ENCODE measurements around the gene HNRNPR. TPM values are rescaled to one million over a fixed set of nuclear protein-coding genes. Genes with fewer than 3 reads are reported as not detected.

Gene HNRNPR
- total and polyA plus RNA-seq, 9 of the 15 experiments (the other 6 are each of a cell fraction or from before 2014, with no cell fraction given) = 80.9 to 372 (median 301) TPM

- no peak for TF ChIP-seq E2F1 (CRISPR knock-in tag; IDR thresholded peaks at IDR 0.05)
- TF ChIP-seq, protein P1, sequence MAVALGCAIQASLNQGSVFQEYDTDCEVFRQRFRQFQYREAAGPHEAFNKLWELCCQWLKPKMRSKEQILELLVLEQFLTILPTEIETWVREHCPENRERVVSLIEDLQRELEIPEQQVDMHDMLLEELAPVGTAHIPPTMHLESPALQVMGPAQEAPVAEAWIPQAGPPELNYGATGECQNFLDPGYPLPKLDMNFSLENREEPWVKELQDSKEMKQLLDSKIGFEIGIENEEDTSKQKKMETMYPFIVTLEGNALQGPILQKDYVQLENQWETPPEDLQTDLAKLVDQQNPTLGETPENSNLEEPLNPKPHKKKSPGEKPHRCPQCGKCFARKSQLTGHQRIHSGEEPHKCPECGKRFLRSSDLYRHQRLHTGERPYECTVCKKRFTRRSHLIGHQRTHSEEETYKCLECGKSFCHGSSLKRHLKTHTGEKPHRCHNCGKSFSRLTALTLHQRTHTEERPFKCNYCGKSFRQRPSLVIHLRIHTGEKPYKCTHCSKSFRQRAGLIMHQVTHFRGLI (CRISPR knock-in tag; IDR thresholded peaks at IDR 0.05) = peak; percentile 37; the same call in 1 of the 2 replicates
- TF ChIP-seq GTF2E2 (tag; IDR thresholded peaks at IDR 0.05) = 0 out of 2 replicates have a peak, but pooled peaks have one; percentile 51
- TF ChIP-seq NFIC (IDR thresholded peaks at IDR 0.05) = no peak
- TF ChIP-seq SMARCC2 (IDR thresholded peaks at IDR 0.05; ENCODE audit: low read depth) = no peak
- no peak for TF ChIP-seq ZNF431 (CRISPR knock-in tag; IDR thresholded peaks at IDR 0.05)
- no peak for TF ChIP-seq DLX4 (CRISPR knock-in tag; IDR thresholded peaks at IDR 0.05)
- TF ChIP-seq NFRKB (IDR thresholded peaks at IDR 0.05; ENCODE audit: low read depth) = no peak
- TF ChIP-seq GMEB1 (CRISPR knock-in tag; IDR thresholded peaks at IDR 0.05) = no peak
- peak in 1 of 2 experiments; percentile 57; a peak in 1 of 4 replicates for TF ChIP-seq SRF (CRISPR knock-in tag; IDR thresholded peaks at IDR 0.05)
- TF ChIP-seq XRCC4 (IDR thresholded peaks at IDR 0.05; ENCODE audit: extremely low read depth, insufficient read depth, insufficient read length) = no peak
- no peak for TF ChIP-seq FOXP4 (CRISPR knock-in tag; IDR thresholded peaks at IDR 0.05; ENCODE audit: borderline replicate concordance)
- TF ChIP-seq, protein P2, sequence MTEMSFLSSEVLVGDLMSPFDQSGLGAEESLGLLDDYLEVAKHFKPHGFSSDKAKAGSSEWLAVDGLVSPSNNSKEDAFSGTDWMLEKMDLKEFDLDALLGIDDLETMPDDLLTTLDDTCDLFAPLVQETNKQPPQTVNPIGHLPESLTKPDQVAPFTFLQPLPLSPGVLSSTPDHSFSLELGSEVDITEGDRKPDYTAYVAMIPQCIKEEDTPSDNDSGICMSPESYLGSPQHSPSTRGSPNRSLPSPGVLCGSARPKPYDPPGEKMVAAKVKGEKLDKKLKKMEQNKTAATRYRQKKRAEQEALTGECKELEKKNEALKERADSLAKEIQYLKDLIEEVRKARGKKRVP (CRISPR knock-in tag; IDR thresholded peaks at IDR 0.05) = peak; percentile 90
- no peak for TF ChIP-seq KDM2B (CRISPR knock-in tag; IDR thresholded peaks at IDR 0.05)
- no peak for TF ChIP-seq BRF1 (IDR thresholded peaks at IDR 0.05; ENCODE audit: borderline replicate concordance, extremely low read depth, insufficient read length)
- TF ChIP-seq HSF4 (CRISPR knock-in tag; IDR thresholded peaks at IDR 0.05; ENCODE audit: borderline replicate concordance) = no peak
- TF ChIP-seq ATF7 (IDR thresholded peaks at IDR 0.05) = 0 out of 2 replicates have a peak, but pooled peaks have one; percentile 25
- TF ChIP-seq RCOR1 (IDR thresholded peaks at IDR 0.05; ENCODE audit: borderline replicate concordance in 1 of 2, low read depth in 2 of 2, low read length in 2 of 2) = 0 out of 4 replicates have a peak, but pooled peaks of 1 of the 2 experiments have one; percentile 10
- TF ChIP-seq ARID1B (IDR thresholded peaks at IDR 0.05) = peak; percentile 29; the same call in 1 of the 2 replicates
- no peak for TF ChIP-seq ILK (tag; IDR thresholded peaks at IDR 0.05; ENCODE audit: borderline replicate concordance, low read depth)
Observed at GRCh38 chr1:23389837-23390321, 45.8 kb upstream of the HNRNPR start (continued).

Measured in K562 (cell line).